PFSK-1 (cell line): ENCODE measurements around the gene CAB39L.

ENCODE experiments used
- FOXP2 ChIP-seq: optimal IDR thresholded peaks from 2 replicates; pipeline ENCODE3; 2011; ENCODE audit warnings: borderline replicate concordance, control low read depth, inconsistent platforms; ENCODE audit not compliant: insufficient read depth; ENCODE audit errors: extremely low read length, extremely low read depth
- POLR2AphosphoS5 ChIP-seq: IDR thresholded peaks from 2 replicates; pipeline ENCODE4 v1.6.1; 2012; ENCODE audit warnings: low read depth, mild to moderate bottlenecking, control low read depth, low read length, moderate library complexity
- REST ChIP-seq, 2 experiments: IDR thresholded peaks; 2 replicates each; pipeline versions ENCODE4 v1.6.1 to v1.8.0; 2011 to 2012; ENCODE audit warnings: low read depth in 2 of 2, low read length in 2 of 2, control low read depth in 1 of 2, inconsistent platforms in 1 of 2, mild to moderate bottlenecking in 1 of 2, moderate library complexity in 1 of 2; ENCODE audit not compliant: insufficient read depth in 1 of 2
- SIN3A ChIP-seq: IDR thresholded peaks from 2 replicates; pipeline ENCODE4 v1.6.1; 2012; ENCODE audit warnings: mild to moderate bottlenecking, low read length, moderate library complexity, borderline replicate concordance; ENCODE audit not compliant: insufficient read depth
- TAF1 ChIP-seq: IDR thresholded peaks from 2 replicates; pipeline ENCODE4 v1.6.1; 2012; ENCODE audit warnings: low read length, control low read depth, borderline replicate concordance; ENCODE audit not compliant: insufficient read depth

CAB39L gene

GRCh38 chr13:49444524-49445395 lies 896 bp upstream of the CAB39L start:
- TF ChIP-seq REST (IDR thresholded peaks at IDR 0.05; ENCODE audit: insufficient read depth in 1 of 2, low read depth in 2 of 2, low read length in 2 of 2) = 0 out of 4 replicates have a peak, but pooled peaks of 1 of the 2 experiments have one; percentile 9
- TF ChIP-seq POLR2AphosphoS5 = no peak
- peak; percentile 47; the same call in 1 of the 2 replicates for TF ChIP-seq TAF1

GRCh38 chr13:49443357-49443703 lies 534 bp downstream of the CAB39L start:
- TF ChIP-seq TAF1 (no peak), REST (IDR thresholded peaks at IDR 0.05; ENCODE audit: insufficient read depth in 1 of 2, low read depth in 2 of 2, low read length in 2 of 2) (no peak), SIN3A (no peak), POLR2AphosphoS5 (no peak), FOXP2 (no peak)

- TF ChIP-seq POLR2AphosphoS5 = no peak
- no peak for TF ChIP-seq SIN3A
- TF ChIP-seq TAF1 = no peak
- TF ChIP-seq REST (IDR thresholded peaks at IDR 0.05; ENCODE audit: insufficient read depth in 1 of 2, low read depth in 2 of 2, low read length in 2 of 2) = no peak
- no peak for TF ChIP-seq FOXP2
Measured at GRCh38 chr13:49441846-49442245, 2.0 kb downstream of the CAB39L start.

GRCh38 chr13:49441312-49441711 lies 2.6 kb downstream of the CAB39L start:
- TF ChIP-seq REST (IDR thresholded peaks at IDR 0.05; ENCODE audit: insufficient read depth in 1 of 2, low read depth in 2 of 2, low read length in 2 of 2) (no peak), FOXP2 (no peak), POLR2AphosphoS5 (no peak), SIN3A (no peak), TAF1 (no peak)
